Measurements from ENCODE around the gene NFE2.

DNA sequence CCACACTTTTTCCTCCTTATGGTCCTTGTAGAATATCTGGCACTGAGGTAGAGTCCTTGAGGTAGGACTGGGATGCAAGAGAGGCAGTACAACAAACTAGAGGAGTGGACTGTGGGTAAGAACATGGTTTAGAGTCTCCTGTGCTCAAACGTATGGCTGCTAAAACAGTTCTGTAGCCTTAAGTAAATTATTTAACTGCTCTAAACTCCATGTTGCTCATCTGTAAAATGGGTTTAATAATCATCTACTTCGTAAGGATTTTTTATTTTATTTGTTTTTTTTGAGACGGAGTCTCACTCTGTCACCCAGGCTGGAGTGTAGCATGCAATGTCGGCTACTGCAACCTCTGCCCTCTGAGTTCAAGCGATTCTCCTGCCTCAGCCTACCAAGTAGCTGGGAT is 20.5 kb upstream of the NFE2 start:
- TF ChIP-seq, protein P1, sequence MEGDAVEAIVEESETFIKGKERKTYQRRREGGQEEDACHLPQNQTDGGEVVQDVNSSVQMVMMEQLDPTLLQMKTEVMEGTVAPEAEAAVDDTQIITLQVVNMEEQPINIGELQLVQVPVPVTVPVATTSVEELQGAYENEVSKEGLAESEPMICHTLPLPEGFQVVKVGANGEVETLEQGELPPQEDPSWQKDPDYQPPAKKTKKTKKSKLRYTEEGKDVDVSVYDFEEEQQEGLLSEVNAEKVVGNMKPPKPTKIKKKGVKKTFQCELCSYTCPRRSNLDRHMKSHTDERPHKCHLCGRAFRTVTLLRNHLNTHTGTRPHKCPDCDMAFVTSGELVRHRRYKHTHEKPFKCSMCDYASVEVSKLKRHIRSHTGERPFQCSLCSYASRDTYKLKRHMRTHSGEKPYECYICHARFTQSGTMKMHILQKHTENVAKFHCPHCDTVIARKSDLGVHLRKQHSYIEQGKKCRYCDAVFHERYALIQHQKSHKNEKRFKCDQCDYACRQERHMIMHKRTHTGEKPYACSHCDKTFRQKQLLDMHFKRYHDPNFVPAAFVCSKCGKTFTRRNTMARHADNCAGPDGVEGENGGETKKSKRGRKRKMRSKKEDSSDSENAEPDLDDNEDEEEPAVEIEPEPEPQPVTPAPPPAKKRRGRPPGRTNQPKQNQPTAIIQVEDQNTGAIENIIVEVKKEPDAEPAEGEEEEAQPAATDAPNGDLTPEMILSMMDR (IDR thresholded peaks at IDR 0.05; ENCODE audit: extremely low read depth in 1 of 2, insufficient read depth in 1 of 2, low read depth in 1 of 2, low read length in 2 of 2) = no peak
- TF ChIP-seq POLR2A (IDR thresholded peaks at IDR 0.05; ENCODE audit: low read depth, low read length) = no peak
